K562 (cell line): ENCODE results near the gene SLC16A13. TPM values are rescaled to one million over a fixed set of nuclear protein-coding genes. Genes with fewer than 3 reads are reported as not detected.

Experiments used
- BRD9 ChIP-seq: fragments of 450-650 bp; IDR thresholded peaks from 2 replicates; pipeline ENCODE4 v1.6.1; 2018; ENCODE audit warnings: low read depth; ENCODE audit not compliant: partially characterized antibody
- CLOCK ChIP-seq: fragments of 250-450 bp; sonication (Bioruptor Pico); IDR thresholded peaks from 2 replicates; pipeline ENCODE4 v1.4.0; 2020; ENCODE audit warnings: mild to moderate bottlenecking, moderate library complexity, borderline replicate concordance
- CREM ChIP-seq: IDR thresholded peaks from 2 replicates; pipeline ENCODE4 v1.6.1; 2014; ENCODE audit warnings: antibody characterized with exemption, low read depth
- DACH1 ChIP-seq: fragments of 450-650 bp; IDR thresholded peaks from 2 replicates; pipeline ENCODE4 v1.6.1; 2018; ENCODE audit not compliant: partially characterized antibody
- ERF ChIP-seq: fragments of 450-650 bp; formaldehyde crosslinking; IDR thresholded peaks from 2 replicates; pipeline ENCODE4 v1.4.0; 2020; ENCODE audit warnings: mild to moderate bottlenecking, mixed read lengths
- HDAC8 ChIP-seq: fragments of 450-650 bp; IDR thresholded peaks from 2 replicates; pipeline ENCODE4 v1.6.1; 2016; ENCODE audit warnings: mild to moderate bottlenecking, missing genetic modification characterization, moderate library complexity, missing compliant biosample characterization
- KAT7 ChIP-seq: sonication (generic); formaldehyde crosslinking; IDR thresholded peaks from 2 replicates; pipeline ENCODE4 v1.8.0; 2022; ENCODE audit warnings: missing genetic modification reagents, mild to moderate bottlenecking, borderline replicate concordance
- KDM4B ChIP-seq, 2 experiments: fragments of 450-650 bp in 1 of 2; sonication (generic) in 1 of 2; IDR thresholded peaks; 2 replicates each; pipeline ENCODE4 v1.6.1; 2016 to 2017; ENCODE audit warnings: borderline replicate concordance in 2 of 2, antibody characterized with exemption in 1 of 2, low read depth in 1 of 2, mild to moderate bottlenecking in 1 of 2
- KLF13 ChIP-seq: fragments of 450-650 bp; IDR thresholded peaks from 2 replicates; pipeline ENCODE4 v1.6.1; 2016; ENCODE audit warnings: missing genetic modification characterization, low read depth, mild to moderate bottlenecking, missing compliant biosample characterization, moderate library complexity, borderline replicate concordance
- MEF2D ChIP-seq: conservative IDR thresholded peaks from 2 replicates; pipeline ENCODE4 v1.6.1; 2016; ENCODE audit warnings: low read depth, missing genetic modification characterization, missing compliant biosample characterization
- MEIS2 ChIP-seq: fragments of 450-650 bp; IDR thresholded peaks from 2 replicates; pipeline ENCODE4 v1.6.1; 2014; ENCODE audit warnings: mild to moderate bottlenecking; ENCODE audit not compliant: partially characterized antibody
- NFE2 ChIP-seq: IDR thresholded peaks from 2 replicates; pipeline ENCODE4 v1.6.1; 2014; ENCODE audit warnings: antibody characterized with exemption, low read depth
- POLR2A ChIP-seq: fragments of 450-650 bp; conservative IDR thresholded peaks from 2 replicates; pipeline ENCODE4 v1.6.1; 2016
- POLR2B ChIP-seq: fragments of 450-650 bp; IDR thresholded peaks from 2 replicates; pipeline ENCODE4 v1.6.1; 2018; ENCODE audit warnings: low read depth; ENCODE audit not compliant: partially characterized antibody
- SIX5 ChIP-seq, 2 experiments: IDR thresholded peaks; 2 replicates each; pipeline ENCODE4 v1.6.1; 2011; ENCODE audit warnings: low read length in 2 of 2, borderline replicate concordance in 1 of 2, low read depth in 1 of 2, mild to moderate bottlenecking in 1 of 2, moderate library complexity in 1 of 2; ENCODE audit not compliant: insufficient read depth in 1 of 2
- TARDBP ChIP-seq: fragments of 450-650 bp; IDR thresholded peaks from 2 replicates; pipeline ENCODE4 v1.6.1; 2016
- XRCC5 ChIP-seq: fragments of 200-400 bp; formaldehyde crosslinking; IDR thresholded peaks from 2 replicates; pipeline ENCODE4 v1.6.1; 2017; ENCODE audit warnings: low read depth, mild to moderate bottlenecking, low read length
- ZNF282 ChIP-seq: sonication (generic); formaldehyde crosslinking; IDR thresholded peaks from 2 replicates; pipeline ENCODE4 v1.8.1; 2023; ENCODE audit warnings: missing genetic modification reagents
- ZNF3 ChIP-seq: fragments of 250-450 bp; sonication (Bioruptor Pico); IDR thresholded peaks from 2 replicates; pipeline ENCODE4 v1.5.0; 2021; ENCODE audit warnings: mild to moderate bottlenecking, moderate library complexity
- ZNF408 ChIP-seq: fragments of 250-450 bp; sonication (Bioruptor Pico); IDR thresholded peaks from 2 replicates; pipeline ENCODE4 v1.4.0; 2020; ENCODE audit warnings: low read depth, mild to moderate bottlenecking, moderate library complexity
- ZSCAN29 ChIP-seq: fragments of 450-650 bp; IDR thresholded peaks from 2 replicates; pipeline ENCODE4 v1.6.1; 2017
- polyA plus RNA-seq, 8 experiments: library from polyadenylated mRNA; depleted of rRNA in 4 of 8; stranded (reverse) in 5 of 8; unstranded in 3 of 8; fragments of >200 nt; fragmentation: Nextera tagmentation in 2 of 8; fragmentation: Illumina TruSeq in 1 of 8; extraction: Ambion mirVana in 2 of 8; extraction: Trizol in 1 of 8; gene quantifications; 2 replicates each; pipeline versions ENCODE4 v1.2.1 to v1.2.3, GENCODE V29; 2011 to 2014; ENCODE audit warnings: inconsistent platforms in 1 of 8, missing spikeins in 1 of 8
- total RNA-seq, 7 experiments: library from RNA; depleted of rRNA in 6 of 7; stranded (reverse); fragments of >200 nt in 6 of 7; fragmentation: Illumina TruSeq in 2 of 7; extraction: Trizol in 2 of 7; gene quantifications; 2 replicates each; pipeline versions ENCODE4 v1.2.1 to v1.2.3, GENCODE V29; 2011 to 2021; ENCODE audit warnings: low replicate concordance in 1 of 7
- TF ChIP-seq, protein P1 (sequence below): fragments of 250-450 bp; sonication (Bioruptor Pico); IDR thresholded peaks from 2 replicates; pipeline ENCODE4 v1.8.0; 2021; ENCODE audit warnings: mild to moderate bottlenecking, moderate library complexity

SLC16A13 gene
- total and polyA plus RNA-seq, 9 of the 15 experiments (the other 6 are each of a cell fraction or from before 2014, with no cell fraction given) = 0.04 to 5.6 (median 0.87) TPM

GRCh38 chr17:7035591-7036368, at the start of gene SLC16A13 (continued):
- TF ChIP-seq, protein P1, sequence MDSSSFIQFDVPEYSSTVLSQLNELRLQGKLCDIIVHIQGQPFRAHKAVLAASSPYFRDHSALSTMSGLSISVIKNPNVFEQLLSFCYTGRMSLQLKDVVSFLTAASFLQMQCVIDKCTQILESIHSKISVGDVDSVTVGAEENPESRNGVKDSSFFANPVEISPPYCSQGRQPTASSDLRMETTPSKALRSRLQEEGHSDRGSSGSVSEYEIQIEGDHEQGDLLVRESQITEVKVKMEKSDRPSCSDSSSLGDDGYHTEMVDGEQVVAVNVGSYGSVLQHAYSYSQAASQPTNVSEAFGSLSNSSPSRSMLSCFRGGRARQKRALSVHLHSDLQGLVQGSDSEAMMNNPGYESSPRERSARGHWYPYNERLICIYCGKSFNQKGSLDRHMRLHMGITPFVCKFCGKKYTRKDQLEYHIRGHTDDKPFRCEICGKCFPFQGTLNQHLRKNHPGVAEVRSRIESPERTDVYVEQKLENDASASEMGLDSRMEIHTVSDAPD (CRISPR knock-in tag) = no peak
- TF ChIP-seq KLF13 (tag) (no peak), NFE2 (no peak), XRCC5 (no peak), ZSCAN29 (no peak), CLOCK (CRISPR knock-in tag) (no peak), BRD9 (no peak), CREM (peak; percentile 43; the same call in 1 of the 2 replicates), KAT7 (peak; percentile 76; the same call in 1 of the 2 replicates), KDM4B (IDR thresholded peaks at IDR 0.05; ENCODE audit: borderline replicate concordance in 2 of 2, low read depth in 1 of 2) (peak in 1 of 2 experiments; percentile 42; a peak in 1 of 4 replicates), ERF (CRISPR knock-in tag) (no peak), MEIS2 (peak; percentile 71), POLR2A (peak; percentile 94), DACH1 (no peak), ZNF3 (no peak), ZNF282 (CRISPR knock-in tag) (no peak), SIX5 (IDR thresholded peaks at IDR 0.05; ENCODE audit: borderline replicate concordance in 1 of 2, insufficient read depth in 1 of 2, low read depth in 1 of 2, low read length in 2 of 2) (no peak), TARDBP (no peak), POLR2B (peak; percentile 86), HDAC8 (tag) (no peak), ZNF408 (CRISPR knock-in tag) (no peak), MEF2D (tag) (no peak)
